ENCODE data around the gene ADPRM. TPM values are rescaled to one million over a fixed set of nuclear protein-coding genes. Genes with fewer than 3 reads are reported as not detected.
"Not testable (repeated sequence)": the region's sequence is repeated elsewhere in the genome, so short reads cannot be mapped to it uniquely, and the experiment has no call there.

ADPRM gene
- total RNA-seq, 4 donors from 2014 or later: 5.2 to 39.2 (median 26.5) TPM

- Histone ChIP-seq H3K36me3 (no peaks in the 10 kb centered on the region), H3K27me3 (no peaks in the 10 kb centered on the region), H3K4me1 (no peaks in the 10 kb centered on the region), H3K4me3 (no peak overlapping the region), H3K9me3 (no peaks in the 10 kb centered on the region), H3K27ac (no peak overlapping the region)
- ATAC-seq (no peak), DNase-seq (no peak)
- in situ Hi-C loops (cut with MboI; ENCODE audit: low sequenced_read_pairs in 4 of 4): no loop called here
- intact Hi-C loops (cut with DNase I; ENCODE audit: low total_unique reads): no loop called here
- no peak for TF ChIP-seq POLR2A (IDR thresholded peaks at IDR 0.05)
These were observed 28.6 kb upstream of the ADPRM start for GRCh38 chr17:10668775-10669174.

GRCh38 chr17:10673312-10673711 lies 24.1 kb upstream of the ADPRM start:
- Histone ChIP-seq H3K27me3 (no peaks in the 10 kb centered on the region), H3K4me3 (no peak overlapping the region), H3K27ac (no peak overlapping the region), H3K36me3 (peaks cover 0 to 27% of the 10 kb centered on the region in 2 donors), H3K4me1 (no peaks in the 10 kb centered on the region), H3K9me3 (no peaks in the 10 kb centered on the region)
- in situ Hi-C loops (cut with MboI; ENCODE audit: low sequenced_read_pairs in 4 of 4): no loop called here
- ATAC-seq (peak; percentile 60 to 84), DNase-seq (no peak)
- intact Hi-C loops (cut with DNase I; ENCODE audit: low total_unique reads): no loop called here
- no peak for TF ChIP-seq POLR2A (IDR thresholded peaks at IDR 0.05)
- no peak for TF ChIP-seq CTCF (IDR thresholded peaks at IDR 0.05 in 4 of 5, conservative IDR thresholded peaks at IDR 0.05 in 1 of 5)

GRCh38 chr17:10674704-10675103 lies 22.7 kb upstream of the ADPRM start:
- Histone ChIP-seq H3K27me3 (no peaks in the 10 kb centered on the region), H3K27ac (no peak overlapping the region), H3K36me3 (peaks cover 0 to 37% of the 10 kb centered on the region in 2 donors), H3K4me1 (no peaks in the 10 kb centered on the region), H3K4me3 (no peak overlapping the region), H3K9me3 (no peaks in the 10 kb centered on the region)
- ATAC-seq (no peak), DNase-seq (no peak)
- intact Hi-C loops (cut with DNase I; ENCODE audit: low total_unique reads): no loop called here
- in situ Hi-C loops (cut with MboI; ENCODE audit: low sequenced_read_pairs in 4 of 4): no loop called here
- no peak for TF ChIP-seq POLR2A (IDR thresholded peaks at IDR 0.05)

GRCh38 chr17:10681866-10682446 lies 15.4 kb upstream of the ADPRM start:
- intact Hi-C loops (cut with DNase I; ENCODE audit: low total_unique reads): no loop called here
- TF ChIP-seq POLR2A (IDR thresholded peaks at IDR 0.05): no peak
- no peak for TF ChIP-seq CTCF (IDR thresholded peaks at IDR 0.05 in 4 of 5, conservative IDR thresholded peaks at IDR 0.05 in 1 of 5)
- ATAC-seq (no peak), DNase-seq (no peak)
- H3K27me3 ChIP-seq: no peaks in the 10 kb centered on the region
- H3K27ac ChIP-seq: no peak overlapping the region
- no peaks in the 10 kb centered on the region for H3K4me1 ChIP-seq
- in situ Hi-C loops (cut with MboI; ENCODE audit: low sequenced_read_pairs in 4 of 4): no loop called here
- no peak overlapping the region for H3K4me3 ChIP-seq
- peaks cover 2 to 81% of the 10 kb centered on the region in 2 donors for H3K36me3 ChIP-seq
- H3K9me3 ChIP-seq: no peaks in the 10 kb centered on the region

GRCh38 chr17:10683853-10684252 lies 13.5 kb upstream of the ADPRM start:
- Histone ChIP-seq H3K4me1 (no peaks in the 10 kb centered on the region), H3K36me3 (peaks cover 2 to 70% of the 10 kb centered on the region in 2 donors), H3K9me3 (no peaks in the 10 kb centered on the region), H3K27me3 (no peaks in the 10 kb centered on the region), H3K27ac (no peak overlapping the region), H3K4me3 (no peak overlapping the region)
- no peak for DNase-seq
- in situ Hi-C loops (cut with MboI; ENCODE audit: low sequenced_read_pairs in 4 of 4): no loop called here
- intact Hi-C loops (cut with DNase I; ENCODE audit: low total_unique reads): no loop called here
- ATAC-seq: no peak
- TF ChIP-seq CTCF (IDR thresholded peaks at IDR 0.05 in 4 of 5, conservative IDR thresholded peaks at IDR 0.05 in 1 of 5) (peak in 1 of 5 experiments; percentile 22), POLR2A (IDR thresholded peaks at IDR 0.05) (no peak)

GRCh38 chr17:10687499-10687898 lies 9.9 kb upstream of the ADPRM start:
- Histone ChIP-seq H3K27ac (no peak overlapping the region), H3K27me3 (no peaks in the 10 kb centered on the region), H3K9me3 (no peaks in the 10 kb centered on the region), H3K4me1 (no peaks in the 10 kb centered on the region), H3K36me3 (peaks cover 2 to 64% of the 10 kb centered on the region in 2 donors), H3K4me3 (no peak overlapping the region)
- in situ Hi-C loops (cut with MboI; ENCODE audit: low sequenced_read_pairs in 4 of 4) (no loop called here), intact Hi-C loops (cut with DNase I; ENCODE audit: low total_unique reads) (no loop called here)
- ATAC-seq: no peak
- no peak for DNase-seq
- TF ChIP-seq CTCF (IDR thresholded peaks at IDR 0.05 in 4 of 5, conservative IDR thresholded peaks at IDR 0.05 in 1 of 5): no peak
- no peak for TF ChIP-seq POLR2A (IDR thresholded peaks at IDR 0.05)

GRCh38 chr17:10695875-10696407 lies 1.5 kb upstream of the ADPRM start:
- H3K27ac ChIP-seq; DNase-seq; intact Hi-C loops (cut with DNase I; ENCODE audit: low total_unique reads); ATAC-seq; H3K27me3 ChIP-seq; in situ Hi-C loops (cut with MboI; ENCODE audit: low sequenced_read_pairs in 4 of 4); H3K9me3 ChIP-seq: not testable (repeated sequence)
- peaks cover 20 to 27% of the 10 kb centered on the region in 2 donors for H3K4me1 ChIP-seq
- H3K36me3 ChIP-seq: peaks cover 0 to 44% of the 10 kb centered on the region in 2 donors
- peak overlapping the region in 2 of 4 donors; percentile 94 to 97 for H3K4me3 ChIP-seq

Measured in gastrocnemius medialis (tissue), 4 donors.